ENCODE results near the gene ARL2.

Gene ARL2

GRCh38 chr11:65016705-65017104 is 2.7 kb downstream of the ARL2 start:
- Histone ChIP-seq H3K27me3 (ENCODE audit: insufficient read depth, poor library complexity, severe bottlenecking) (no peaks in the 10 kb centered on the region), H3K4me3 (replicated peaks; ENCODE audit: insufficient read depth, low read length) (no peak overlapping the region), H3K27ac (replicated peaks) (no peak overlapping the region)
- no peak for DNase-seq (ENCODE audit: low read depth in 1 of 2, low spot score in 1 of 2)
- no peak for TF ChIP-seq REST (IDR thresholded peaks at IDR 0.05; ENCODE audit: insufficient replicate concordance, low read depth)
- no peak for TF ChIP-seq POLR2AphosphoS5 (IDR thresholded peaks at IDR 0.05; ENCODE audit: low read depth)
- TF ChIP-seq SPI1 (IDR thresholded peaks at IDR 0.05; ENCODE audit: borderline replicate concordance, low read depth) = no peak
- TF ChIP-seq CTCF (IDR thresholded peaks at IDR 0.05; ENCODE audit: insufficient read depth, low read length) = no peak
- no peak for TF ChIP-seq GABPA (IDR thresholded peaks at IDR 0.05; ENCODE audit: low read depth)

- TF ChIP-seq SPI1 (IDR thresholded peaks at IDR 0.05; ENCODE audit: borderline replicate concordance, low read depth) = no peak
- no peak for TF ChIP-seq GABPA (IDR thresholded peaks at IDR 0.05; ENCODE audit: low read depth)
- no peak for TF ChIP-seq CTCF (IDR thresholded peaks at IDR 0.05; ENCODE audit: insufficient read depth, low read length)
- TF ChIP-seq REST (IDR thresholded peaks at IDR 0.05; ENCODE audit: insufficient replicate concordance, low read depth) = no peak
- TF ChIP-seq POLR2AphosphoS5 (IDR thresholded peaks at IDR 0.05; ENCODE audit: low read depth) = no peak
- no peaks in the 10 kb centered on the region for H3K27me3 ChIP-seq (ENCODE audit: insufficient read depth, poor library complexity, severe bottlenecking)
- no peak for DNase-seq (ENCODE audit: low read depth in 1 of 2, low spot score in 1 of 2)
- no peak overlapping the region for H3K4me3 ChIP-seq (replicated peaks; ENCODE audit: insufficient read depth, low read length)
- no peak overlapping the region for H3K27ac ChIP-seq (replicated peaks)
Measured at GRCh38 chr11:65017937-65018336, 4.0 kb downstream of the ARL2 start.

GRCh38 chr11:65019824-65020223 is 5.9 kb downstream of the ARL2 start:
- H3K27me3 ChIP-seq (ENCODE audit: insufficient read depth, poor library complexity, severe bottlenecking) = no peaks in the 10 kb centered on the region
- DNase-seq (ENCODE audit: low read depth in 1 of 2, low spot score in 1 of 2) = peak in 1 of 2 experiments; percentile 44
- TF ChIP-seq POLR2AphosphoS5 (IDR thresholded peaks at IDR 0.05; ENCODE audit: low read depth) (no peak), GABPA (IDR thresholded peaks at IDR 0.05; ENCODE audit: low read depth) (no peak), CTCF (IDR thresholded peaks at IDR 0.05; ENCODE audit: insufficient read depth, low read length) (no peak), SPI1 (IDR thresholded peaks at IDR 0.05; ENCODE audit: borderline replicate concordance, low read depth) (no peak), REST (IDR thresholded peaks at IDR 0.05; ENCODE audit: insufficient replicate concordance, low read depth) (no peak)
- H3K27ac ChIP-seq (replicated peaks) = no peak overlapping the region
- H3K4me3 ChIP-seq (replicated peaks; ENCODE audit: insufficient read depth, low read length) = no peak overlapping the region

Data from HL-60 (cell line).